ENCODE measurements around the gene SULT2B1. TPM values are rescaled to one million over a fixed set of nuclear protein-coding genes. Genes with fewer than 3 reads are reported as not detected.

SULT2B1 gene
- polyA plus RNA-seq, 1 donor from 2014 or later = not detected

GRCh38 chr19:48603001-48603400 is 51.0 kb downstream of the SULT2B1 start:
- Histone ChIP-seq H3K9me3 (ENCODE audit: low read length) (no peaks in the 10 kb centered on the region), H4K20me1 (ENCODE audit: insufficient read depth) (no peaks in the 10 kb centered on the region), H3K79me2 (replicated peaks; ENCODE audit: insufficient read depth, low read length) (no peaks in the 10 kb centered on the region), H3K27ac (ENCODE audit: low read length) (no peak overlapping the region), H3K27me3 (ENCODE audit: insufficient read depth, low read depth, low read length) (no peaks in the 10 kb centered on the region), H3K4me2 (ENCODE audit: low read length) (no peak overlapping the region), H3F3A (ENCODE audit: insufficient read depth, low read length, poor library complexity, severe bottlenecking) (no peaks in the 10 kb centered on the region), H3K9me2 (ENCODE audit: insufficient read depth, low read length) (no peaks in the 10 kb centered on the region), H3K4me3 (ENCODE audit: low read length) (no peak overlapping the region), H3K36me3 (ENCODE audit: insufficient read depth, low read length) (no peaks in the 10 kb centered on the region), H3K9ac (ENCODE audit: low read length) (no peak overlapping the region), H2AFZ (ENCODE audit: low read depth, low read length) (no peak overlapping the region)
- no peak for TF ChIP-seq EP300 (conservative IDR thresholded peaks at IDR 0.05; ENCODE audit: poor library complexity, severe bottlenecking)
- TF ChIP-seq, protein P1, sequence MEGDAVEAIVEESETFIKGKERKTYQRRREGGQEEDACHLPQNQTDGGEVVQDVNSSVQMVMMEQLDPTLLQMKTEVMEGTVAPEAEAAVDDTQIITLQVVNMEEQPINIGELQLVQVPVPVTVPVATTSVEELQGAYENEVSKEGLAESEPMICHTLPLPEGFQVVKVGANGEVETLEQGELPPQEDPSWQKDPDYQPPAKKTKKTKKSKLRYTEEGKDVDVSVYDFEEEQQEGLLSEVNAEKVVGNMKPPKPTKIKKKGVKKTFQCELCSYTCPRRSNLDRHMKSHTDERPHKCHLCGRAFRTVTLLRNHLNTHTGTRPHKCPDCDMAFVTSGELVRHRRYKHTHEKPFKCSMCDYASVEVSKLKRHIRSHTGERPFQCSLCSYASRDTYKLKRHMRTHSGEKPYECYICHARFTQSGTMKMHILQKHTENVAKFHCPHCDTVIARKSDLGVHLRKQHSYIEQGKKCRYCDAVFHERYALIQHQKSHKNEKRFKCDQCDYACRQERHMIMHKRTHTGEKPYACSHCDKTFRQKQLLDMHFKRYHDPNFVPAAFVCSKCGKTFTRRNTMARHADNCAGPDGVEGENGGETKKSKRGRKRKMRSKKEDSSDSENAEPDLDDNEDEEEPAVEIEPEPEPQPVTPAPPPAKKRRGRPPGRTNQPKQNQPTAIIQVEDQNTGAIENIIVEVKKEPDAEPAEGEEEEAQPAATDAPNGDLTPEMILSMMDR (IDR thresholded peaks at IDR 0.05; ENCODE audit: poor library complexity, severe bottlenecking) = no peak
- no peak for TF ChIP-seq EZH2 (IDR thresholded peaks at IDR 0.05; ENCODE audit: borderline replicate concordance, insufficient read depth, low read length, poor library complexity, severe bottlenecking)
- no peak for TF ChIP-seq POLR2AphosphoS5 (IDR thresholded peaks at IDR 0.05)
- no peak for TF ChIP-seq REST (IDR thresholded peaks at IDR 0.05; ENCODE audit: borderline replicate concordance)
- TF ChIP-seq RAD21 (conservative IDR thresholded peaks at IDR 0.05) = no peak
- TF ChIP-seq TAF1 (IDR thresholded peaks at IDR 0.05; ENCODE audit: low read depth) = no peak
- no peak for TF ChIP-seq SMC3 (conservative IDR thresholded peaks at IDR 0.05; ENCODE audit: poor library complexity)
- TF ChIP-seq MXI1 (conservative IDR thresholded peaks at IDR 0.05; ENCODE audit: poor library complexity, severe bottlenecking) = no peak

DNA sequence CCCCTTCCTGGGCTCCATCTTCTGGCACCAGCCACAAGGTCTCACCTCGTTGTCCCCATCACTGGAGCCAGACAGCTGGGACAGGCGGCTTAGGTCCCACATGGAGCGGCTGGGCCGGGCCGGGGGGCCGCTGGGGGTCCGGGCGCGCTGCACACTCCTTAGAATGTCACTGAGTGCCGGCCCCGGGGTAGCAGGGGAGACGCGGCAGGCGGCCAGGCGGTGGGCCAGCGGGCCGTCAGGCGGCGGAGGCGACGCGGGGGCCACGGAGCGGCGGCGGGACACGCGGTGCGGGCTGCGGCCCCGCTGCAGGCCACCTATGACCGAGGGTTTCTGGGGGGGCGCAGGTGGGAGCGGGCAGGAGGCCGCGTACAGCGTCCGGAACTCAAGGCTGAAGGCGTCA is 51.5 kb downstream of the SULT2B1 start:
- TF ChIP-seq RAD21 (conservative IDR thresholded peaks at IDR 0.05) (no peak), REST (IDR thresholded peaks at IDR 0.05; ENCODE audit: borderline replicate concordance) (no peak), EZH2 (IDR thresholded peaks at IDR 0.05; ENCODE audit: borderline replicate concordance, insufficient read depth, low read length, poor library complexity, severe bottlenecking) (no peak), MXI1 (conservative IDR thresholded peaks at IDR 0.05; ENCODE audit: poor library complexity, severe bottlenecking) (no peak), TAF1 (IDR thresholded peaks at IDR 0.05; ENCODE audit: low read depth) (no peak), POLR2AphosphoS5 (IDR thresholded peaks at IDR 0.05) (no peak), EP300 (conservative IDR thresholded peaks at IDR 0.05; ENCODE audit: poor library complexity, severe bottlenecking) (no peak), SMC3 (conservative IDR thresholded peaks at IDR 0.05; ENCODE audit: poor library complexity) (no peak)
- TF ChIP-seq, protein P1 (IDR thresholded peaks at IDR 0.05; ENCODE audit: poor library complexity, severe bottlenecking) = no peak
- Histone ChIP-seq H3K4me3 (ENCODE audit: low read length) (no peak overlapping the region), H3K79me2 (replicated peaks; ENCODE audit: insufficient read depth, low read length) (no peaks in the 10 kb centered on the region), H3K9ac (ENCODE audit: low read length) (no peak overlapping the region), H3K36me3 (ENCODE audit: insufficient read depth, low read length) (no peaks in the 10 kb centered on the region), H2AFZ (ENCODE audit: low read depth, low read length) (no peak overlapping the region), H3K27me3 (ENCODE audit: insufficient read depth, low read depth, low read length) (no peaks in the 10 kb centered on the region), H3F3A (ENCODE audit: insufficient read depth, low read length, poor library complexity, severe bottlenecking) (no peaks in the 10 kb centered on the region), H3K4me2 (ENCODE audit: low read length) (no peak overlapping the region), H3K9me2 (ENCODE audit: insufficient read depth, low read length) (no peaks in the 10 kb centered on the region), H4K20me1 (ENCODE audit: insufficient read depth) (no peaks in the 10 kb centered on the region), H3K27ac (ENCODE audit: low read length) (no peak overlapping the region), H3K9me3 (ENCODE audit: low read length) (no peaks in the 10 kb centered on the region)

Data from neural cell (in vitro differentiated cells).